Measurements from ENCODE around the gene MAML2.
A peak's percentile ranks its signal among the peaks of the same experiment; 100 is the strongest.

MAML2 gene

GRCh38 chr11:96324912-96325311 is 18.1 kb downstream of the MAML2 start:
- TF ChIP-seq CTCF (IDR thresholded peaks at IDR 0.05; ENCODE audit: low read depth, low read length), result no peak
- H3K4me3 ChIP-seq (ENCODE audit: low read depth, low read length), result peak overlapping the region; percentile 16

DNA sequence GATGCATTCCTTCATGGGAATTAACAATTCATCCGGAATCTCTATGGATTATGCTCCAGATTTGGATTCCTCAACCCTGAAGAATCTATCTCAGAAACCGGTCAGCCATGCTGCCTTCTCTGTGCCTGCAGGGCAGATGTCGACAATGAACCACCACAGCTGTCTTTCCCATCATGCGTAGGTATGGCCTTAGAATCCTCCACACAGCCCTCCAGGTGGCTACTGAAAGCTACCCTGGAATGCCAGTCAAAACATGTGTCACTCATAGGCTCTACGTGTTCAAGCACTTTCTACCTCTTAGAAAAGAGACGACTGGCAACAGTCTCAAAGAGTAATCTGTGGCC is 19.4 kb downstream of the MAML2 start:
- TF ChIP-seq CTCF (IDR thresholded peaks at IDR 0.05; ENCODE audit: low read depth, low read length), result no peak
- no peak overlapping the region for H3K4me3 ChIP-seq (ENCODE audit: low read depth, low read length)

DNA sequence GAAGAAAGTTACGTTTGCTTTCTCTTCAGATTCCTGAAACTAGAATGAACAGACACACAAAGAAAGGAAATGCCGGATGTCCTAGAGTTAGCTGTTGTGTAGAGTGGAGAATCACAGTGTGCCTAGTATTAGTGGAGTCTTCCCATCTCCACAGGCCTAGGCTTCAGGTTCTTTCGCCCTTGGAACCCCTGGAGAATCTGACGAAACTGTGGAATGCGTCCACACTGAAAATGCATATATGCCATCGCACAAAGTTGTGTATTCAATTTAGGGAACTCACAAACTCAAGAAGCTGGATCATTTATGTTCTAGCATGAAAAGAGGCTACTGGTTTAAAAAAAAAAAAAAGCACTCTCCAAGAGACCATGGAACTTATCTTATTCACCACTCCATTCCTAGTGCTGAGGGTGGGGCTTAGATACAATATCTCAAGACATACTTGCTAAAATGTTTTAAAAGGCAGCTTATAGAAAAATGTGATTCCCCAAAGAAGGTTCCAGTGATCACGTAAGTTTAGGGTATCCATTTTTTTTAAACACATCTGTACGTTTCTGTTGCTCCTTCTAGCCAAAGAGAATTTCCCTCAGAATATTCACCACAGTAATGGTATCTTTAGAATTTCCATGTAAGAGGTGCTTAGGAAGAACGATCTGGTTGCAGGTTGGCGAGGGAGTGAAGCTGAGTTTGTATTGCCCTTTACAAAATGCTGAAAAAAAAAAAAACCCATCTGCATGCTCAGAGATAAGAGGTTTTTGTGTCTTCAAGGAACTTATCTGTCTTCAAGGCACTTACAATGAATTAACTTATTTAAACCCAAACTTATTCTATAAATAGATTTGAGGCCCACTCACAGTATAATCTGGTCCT is 20.0 kb downstream of the MAML2 start:
- no peak overlapping the region for H3K4me3 ChIP-seq (ENCODE audit: low read depth, low read length)
- no peak for TF ChIP-seq CTCF (IDR thresholded peaks at IDR 0.05; ENCODE audit: low read depth, low read length)

DNA sequence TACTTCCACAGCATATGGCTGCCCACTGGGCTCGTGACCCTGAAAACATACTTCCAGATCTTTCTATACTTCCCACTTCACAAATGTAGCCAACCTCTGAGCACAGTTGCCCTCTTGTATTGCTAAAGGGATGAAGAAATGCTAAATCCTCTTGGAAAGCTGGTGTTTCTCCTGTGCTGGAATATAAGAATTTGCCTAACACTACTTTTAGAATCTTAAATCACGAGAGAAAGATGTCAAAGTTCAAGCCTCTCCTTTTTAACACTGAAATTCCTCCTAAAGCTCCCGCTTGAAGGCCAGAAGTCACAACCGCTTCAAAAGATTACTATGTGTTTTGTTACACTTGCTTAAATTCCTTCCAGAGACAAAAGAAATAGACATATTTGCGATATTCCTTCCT is 21.9 kb downstream of the MAML2 start:
- no peak overlapping the region for H3K4me3 ChIP-seq (ENCODE audit: low read depth, low read length)
- no peak for TF ChIP-seq CTCF (IDR thresholded peaks at IDR 0.05; ENCODE audit: low read depth, low read length)

- no peak overlapping the region for H3K4me3 ChIP-seq (ENCODE audit: low read depth, low read length)
- no peak for TF ChIP-seq CTCF (IDR thresholded peaks at IDR 0.05; ENCODE audit: low read depth, low read length)
Measured at GRCh38 chr11:96319898-96320656, 22.9 kb downstream of the MAML2 start.

DNA sequence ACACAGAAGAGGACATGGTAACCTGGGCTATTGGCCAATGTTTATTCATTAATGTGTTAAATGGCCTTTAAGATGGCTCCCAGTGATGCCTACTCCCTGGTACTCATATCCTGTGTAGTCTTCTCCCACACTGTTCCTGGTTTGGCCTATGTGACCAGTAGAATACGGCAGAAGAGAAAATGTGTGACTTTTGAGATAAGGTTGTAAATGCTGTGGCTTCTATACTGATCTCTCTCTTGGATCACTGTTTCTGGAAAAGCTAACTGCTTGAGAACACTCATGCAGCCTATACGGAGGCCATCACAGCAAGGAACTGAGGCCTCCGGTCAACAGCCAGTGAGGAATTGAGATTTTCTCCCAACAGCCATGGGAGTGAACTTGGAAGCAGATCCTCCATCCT is 24.1 kb downstream of the MAML2 start:
- TF ChIP-seq CTCF (IDR thresholded peaks at IDR 0.05; ENCODE audit: low read depth, low read length), result no peak
- H3K4me3 ChIP-seq (ENCODE audit: low read depth, low read length), result no peak overlapping the region

DNA sequence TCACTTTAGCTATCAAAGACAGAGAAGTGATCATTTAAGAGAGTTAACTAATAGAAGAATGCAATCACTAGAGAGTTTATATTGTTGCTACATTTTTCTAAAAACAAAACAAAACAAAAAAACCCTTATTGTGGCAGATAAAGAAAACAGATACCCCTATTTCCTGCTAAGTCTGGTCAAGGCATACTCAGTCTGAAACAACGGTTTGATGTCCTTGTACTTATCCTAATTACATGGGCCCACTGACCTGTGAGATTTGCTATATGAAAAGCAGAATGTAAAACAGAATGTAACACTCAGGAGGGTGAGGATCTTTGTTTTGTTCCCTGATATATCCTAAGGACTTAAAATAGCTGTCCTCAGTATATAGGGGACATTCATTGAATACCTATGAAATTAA is 24.6 kb downstream of the MAML2 start:
- TF ChIP-seq CTCF (IDR thresholded peaks at IDR 0.05; ENCODE audit: low read depth, low read length), result no peak
- no peak overlapping the region for H3K4me3 ChIP-seq (ENCODE audit: low read depth, low read length)

All from WI38 (cell line).